NCI-H187 (cell line): ENCODE measurements around the gene LMLN.
"Not testable (repeated sequence)": the region's sequence is repeated elsewhere in the genome, so short reads cannot be mapped to it uniquely, and the experiment has no call there.

Source experiments
- DNase-seq, 2 experiments: peaks; one replicate each; lab custom pipeline; 2025; lab: John Stamatoyannopoulos, UW

The LMLN gene

GRCh38 chr3:197956626-197956988 is 3.4 kb upstream of the LMLN start:
- no peak for DNase-seq

- DNase-seq, result no peak
Observed at GRCh38 chr3:197957790-197958133, 2.3 kb upstream of the LMLN start.

- DNase-seq, result no peak
Observed at GRCh38 chr3:197958346-197958745, 1.7 kb upstream of the LMLN start.

GRCh38 chr3:197958848-197959247 is 1.2 kb upstream of the LMLN start:
- not testable (repeated sequence) for DNase-seq

- no peak for DNase-seq
Observed at GRCh38 chr3:197959500-197959890, 522 bp upstream of the LMLN start.

- DNase-seq, result no peak
Observed at GRCh38 chr3:197960694-197961581, 921 bp downstream of the LMLN start.

- no peak for DNase-seq
Observed at GRCh38 chr3:197961582-197961945, 1.5 kb downstream of the LMLN start.

GRCh38 chr3:197963019-197963637 is 3.1 kb downstream of the LMLN start:
- DNase-seq, result no peak

- DNase-seq, result not testable (repeated sequence)
Observed at GRCh38 chr3:197967337-197967989, 7.4 kb downstream of the LMLN start.

- no peak for DNase-seq
Observed at GRCh38 chr3:197970588-197970987, 10.6 kb downstream of the LMLN start.

GRCh38 chr3:197974016-197974415 is 14.0 kb downstream of the LMLN start:
- no peak for DNase-seq

GRCh38 chr3:197975311-197975710 is 15.3 kb downstream of the LMLN start:
- no peak for DNase-seq

- no peak for DNase-seq
Observed at GRCh38 chr3:197983076-197983475, 23.1 kb downstream of the LMLN start.

GRCh38 chr3:197989651-197990050 is 29.6 kb downstream of the LMLN start:
- no peak for DNase-seq

- DNase-seq, result no peak
Observed at GRCh38 chr3:197994736-197995135, 34.7 kb downstream of the LMLN start.

GRCh38 chr3:197996855-197997254 is 36.8 kb downstream of the LMLN start:
- DNase-seq, result no peak

- DNase-seq, result no peak
Observed at GRCh38 chr3:197997936-197998335, 37.9 kb downstream of the LMLN start.

- no peak for DNase-seq
Observed at GRCh38 chr3:198017090-198017489, 57.1 kb downstream of the LMLN start.

GRCh38 chr3:198018416-198018815 is 58.4 kb downstream of the LMLN start:
- no peak for DNase-seq

- no peak for DNase-seq
Observed at GRCh38 chr3:198019115-198019514, 59.1 kb downstream of the LMLN start.

GRCh38 chr3:198021320-198021719 is 61.3 kb downstream of the LMLN start:
- DNase-seq, result no peak

GRCh38 chr3:198022604-198023003 is 62.6 kb downstream of the LMLN start:
- DNase-seq, result no peak

GRCh38 chr3:198025644-198026043 is 65.6 kb downstream of the LMLN start:
- no peak for DNase-seq
